Adrenal gland (tissue), 12 donors: ENCODE results near the gene SAA1. TPM values are rescaled to one million over a fixed set of nuclear protein-coding genes. Genes with fewer than 3 reads are reported as not detected.

Source experiments
- DNase-seq, 7 donors: peaks; one replicate each; pipeline ENCODE4 v3.0.0-alpha.2; 2019 to 2020
- H3K27ac ChIP-seq, 5 donors: fragments of 200-600 bp; sonication (generic) in 4 of 5; 1 replicate in 3 of 5; 2 replicates in 2 of 5; pipeline versions ENCODE4 v1.5.1 to v1.8.0; 2016 to 2020; ENCODE audit warnings: mild to moderate bottlenecking in 1 of 5
- H3K27me3 ChIP-seq: fragments of 200-600 bp; 2 replicates; pipeline ENCODE4 v1.8.0; 2021
- H3K36me3 ChIP-seq, 2 donors: fragments of 200-600 bp; replicated peaks in 1 of 2; 1 replicate in 1 of 2; 2 replicates in 1 of 2; pipeline versions ENCODE4 v1.5.1 to v1.8.0; 2018 to 2022
- H3K4me1 ChIP-seq, 2 donors: fragments of 200-600 bp; replicated peaks in 1 of 2; 1 replicate in 1 of 2; 2 replicates in 1 of 2; pipeline versions ENCODE4 v1.5.1 to v1.8.0; 2018 to 2021
- H3K4me3 ChIP-seq, 4 donors: fragments of 200-600 bp; sonication (generic) in 3 of 4; one replicate each; pipeline ENCODE4 v1.5.1; 2016 to 2018
- H3K9me3 ChIP-seq, 3 donors: fragments of 200-600 bp; sonication (generic) in 1 of 3; replicated peaks in 1 of 3; 1 replicate in 2 of 3; 2 replicates in 1 of 3; pipeline versions ENCODE4 v1.5.1 to v1.8.0; 2016 to 2021
- CTCF ChIP-seq, 6 experiments: fragments of 450-650 bp in 4 of 6; fragments of 200-600 bp in 2 of 6; sonication (generic) in 1 of 6; IDR thresholded peaks; 1 replicate in 5 of 6; 2 replicates in 1 of 6; pipeline versions ENCODE4 v1.5.1 to v1.8.0; 2016 to 2021; ENCODE audit warnings: antibody characterized with exemption in 6 of 6, mild to moderate bottlenecking in 2 of 6, moderate library complexity in 1 of 6
- POLR2A ChIP-seq, 2 donors: fragments of 450-650 bp; IDR thresholded peaks; one replicate each; pipeline ENCODE4 v1.6.1; 2017; ENCODE audit warnings: antibody characterized with exemption in 2 of 2, mild to moderate bottlenecking in 2 of 2, moderate library complexity in 1 of 2
- WGBS, 4 donors: extraction: QIAGEN DNeasy Blood & Tissue Kit in 2 of 4; methylation state at CpG; one replicate each; pipeline versions ENCODE4 v1.1.5 to v1.1.7; 2013 to 2017; 5-methylcytosine and 5-hydroxymethylcytosine counted together
- intact Hi-C, 2 donors: fragments of 100-400 bp; cut with DNase I; formaldehyde crosslinking; loops; one replicate each; pipeline versions ENCODE4 v1.14.1 to v1.15.0; 2022 to 2023
- polyA plus RNA-seq, 3 donors: library from polyadenylated mRNA; stranded (reverse); fragments of 200-250 nt in 2 of 3; fragments of 350-450 nt in 1 of 3; fragmentation: Illumina TruSeq in 1 of 3; extraction: RNeasy Lipid Tissue Mini Kit (QIAGEN cat#74804) in 1 of 3; gene quantifications; one replicate each; pipeline ENCODE4 v1.2.3, GENCODE V29; 2013 to 2014
- total RNA-seq, 9 donors: library from RNA; depleted of rRNA in 4 of 9; stranded (reverse); fragments of >200 nt in 4 of 9; fragments of 120-200 nt in 1 of 9; fragmentation: NEBNext Ultra II Directional in 1 of 9; extraction: Animal tissue kit (Norgen Biotek cat#: 25700) in 1 of 9; gene quantifications; one replicate each; pipeline versions ENCODE4 v1.1.0 to v1.2.4, GENCODE V29; 2013 to 2023
- donor health status: healthy with polysubstance abuse.
- donor health status: Bipolar disorder and iron deficiency.
- donor health status: DM: yes; HTN: yes; CAD: no.
- donor health status: DM: no; HTN: no; CAD: no.
- donor health status: DM: no; HTN: no; CAD: no.
- donor health status: DM: yes; HTN: yes; CAD: no.

SAA1 gene
- total and polyA plus RNA-seq, 12 donors: 1.8 to 1,277 (median 20.0) TPM; not detected in 1

GRCh38 chr11:18299721-18300120, 33.7 kb downstream of the SAA1 start:
- intact Hi-C loops: no loop called here
- peak overlapping the region in 1 of 5 donors; percentile 1 for H3K27ac ChIP-seq
- H3K4me1 ChIP-seq: no peaks in the 10 kb centered on the region
- no peaks in the 10 kb centered on the region for H3K27me3 ChIP-seq
- no peak overlapping the region for H3K4me3 ChIP-seq
- no peak for DNase-seq
- H3K36me3 ChIP-seq: peaks cover 0 to 65% of the 10 kb centered on the region in 2 donors
- H3K9me3 ChIP-seq: no peaks in the 10 kb centered on the region
- TF ChIP-seq POLR2A (IDR thresholded peaks at IDR 0.05) (no peak), CTCF (IDR thresholded peaks at IDR 0.05) (no peak)

DNA sequence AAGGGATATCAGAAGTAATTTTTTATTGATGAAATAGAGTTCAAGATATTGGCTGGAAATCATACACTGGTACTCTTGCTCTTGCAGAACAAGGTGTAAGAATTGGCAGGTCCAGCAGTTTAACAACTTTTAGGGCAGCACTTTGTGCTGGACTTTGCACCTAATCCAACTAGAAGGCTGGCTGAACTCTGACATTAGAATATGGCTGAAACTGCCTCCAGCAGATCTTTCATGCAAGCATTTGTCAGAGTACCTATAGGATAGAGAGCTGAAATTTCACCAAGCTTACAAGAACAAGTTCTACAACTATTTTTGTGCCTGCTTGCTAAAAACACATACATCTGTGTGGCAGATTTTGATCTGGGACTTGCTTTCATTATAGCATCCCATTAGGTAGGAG, 38.7 kb downstream of the SAA1 start:
- Histone ChIP-seq H3K27me3 (no peaks in the 10 kb centered on the region), H3K36me3 (peaks cover 0 to 66% of the 10 kb centered on the region in 2 donors), H3K27ac (no peak overlapping the region), H3K4me3 (no peak overlapping the region), H3K9me3 (no peaks in the 10 kb centered on the region), H3K4me1 (no peaks in the 10 kb centered on the region)
- DNase-seq: no peak
- intact Hi-C loops: no loop called here
- TF ChIP-seq CTCF (IDR thresholded peaks at IDR 0.05) (no peak), POLR2A (IDR thresholded peaks at IDR 0.05) (no peak)

DNA sequence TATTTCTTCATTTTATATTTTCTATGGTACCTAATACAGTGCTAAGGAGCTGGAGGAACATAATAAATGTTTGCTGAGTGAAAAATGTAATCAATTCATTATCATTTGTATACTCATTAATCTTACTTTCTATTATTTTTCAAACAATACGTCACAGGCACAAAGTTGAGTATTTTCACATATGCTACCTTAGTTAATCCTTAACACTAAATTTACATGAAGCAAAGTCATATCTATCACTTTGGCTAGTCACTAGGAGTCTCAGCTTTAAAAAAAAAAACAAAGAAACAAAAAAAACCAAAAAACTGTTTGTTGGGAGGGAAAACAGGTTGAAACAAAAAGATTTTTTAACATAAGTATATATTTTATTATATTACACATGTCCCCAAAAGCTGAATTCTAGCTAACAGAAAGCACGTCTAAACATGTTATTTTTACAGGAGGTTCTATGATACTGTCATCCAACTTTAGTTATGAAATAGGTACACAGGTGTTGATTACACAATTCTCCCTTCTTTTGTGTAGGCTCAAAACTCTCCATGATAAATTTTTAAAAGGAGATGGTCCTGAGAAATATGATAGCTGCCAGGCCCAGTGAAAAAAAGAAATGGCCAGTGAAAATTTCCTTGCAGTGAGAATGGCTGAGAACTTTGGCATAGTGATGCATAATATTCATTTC, 41.5 kb downstream of the SAA1 start:
- intact Hi-C loops: no loop called here
- peaks cover 0 to 56% of the 10 kb centered on the region in 2 donors for H3K36me3 ChIP-seq
- no peak for DNase-seq
- WGBS, 4 donors: 93 to 95% (median 94%) methylated on average over 2 of the region's 2 CpGs
- H3K27ac ChIP-seq: no peak overlapping the region
- peaks cover 17 to 25% of the 10 kb centered on the region in 2 donors for H3K4me1 ChIP-seq
- H3K4me3 ChIP-seq: no peak overlapping the region
- H3K9me3 ChIP-seq: no peaks in the 10 kb centered on the region
- H3K27me3 ChIP-seq: no peaks in the 10 kb centered on the region
- no peak for TF ChIP-seq POLR2A (IDR thresholded peaks at IDR 0.05)
- TF ChIP-seq CTCF (IDR thresholded peaks at IDR 0.05): no peak

DNA sequence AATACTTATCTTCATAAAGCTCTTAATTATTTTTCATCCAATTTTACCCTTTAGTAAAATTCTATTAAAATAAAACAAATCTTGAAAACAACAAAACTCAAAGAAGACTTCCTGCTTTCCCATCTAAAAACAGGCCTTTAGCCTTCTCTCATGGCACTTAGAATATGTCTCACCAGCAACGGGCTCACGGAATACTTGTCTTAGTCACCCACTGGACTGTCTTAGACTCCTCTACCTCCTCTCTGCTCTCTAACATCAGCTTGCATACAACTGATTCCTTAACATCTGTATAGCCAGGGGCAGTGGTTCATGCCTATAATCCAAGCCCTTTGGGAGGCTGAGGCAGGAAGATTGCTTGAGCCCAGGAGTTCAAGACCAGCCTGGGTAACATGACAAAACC, 42.2 kb downstream of the SAA1 start:
- Histone ChIP-seq H3K27ac (no peak overlapping the region), H3K4me1 (peaks cover 23 to 31% of the 10 kb centered on the region in 2 donors), H3K27me3 (no peaks in the 10 kb centered on the region), H3K9me3 (no peaks in the 10 kb centered on the region), H3K36me3 (peaks cover 0 to 56% of the 10 kb centered on the region in 2 donors), H3K4me3 (no peak overlapping the region)
- WGBS, 4 donors: 90 to 100% (median 95%) methylated on average over 2 of the region's 2 CpGs
- intact Hi-C loops: no loop called here
- no peak for TF ChIP-seq POLR2A (IDR thresholded peaks at IDR 0.05)
- TF ChIP-seq CTCF (IDR thresholded peaks at IDR 0.05): no peak
- DNase-seq: no peak
